NAMALWA (cell line): ENCODE results near the gene CYP2A6.
A peak's percentile ranks its signal among the peaks of the same experiment; 100 is the strongest.

ENCODE experiments used
- DNase-seq: peaks from one replicate; pipeline ENCODE4 v3.0.0-alpha.2; 2015; ENCODE audit warnings: low spot score

Gene CYP2A6

GRCh38 chr19:40802300-40803169, 47.7 kb downstream of the CYP2A6 start:
- no peak for DNase-seq

- no peak for DNase-seq
These were observed 48.6 kb downstream of the CYP2A6 start for GRCh38 chr19:40801426-40802299.

- DNase-seq: no peak
These were observed 49.3 kb downstream of the CYP2A6 start for GRCh38 chr19:40800997-40801377.

- DNase-seq: no peak
These were observed 49.8 kb downstream of the CYP2A6 start for GRCh38 chr19:40800339-40800996.

- peak; percentile 41 for DNase-seq
These were observed 50.5 kb downstream of the CYP2A6 start for GRCh38 chr19:40799558-40800338.

- peak; percentile 100 for DNase-seq
These were observed 51.3 kb downstream of the CYP2A6 start, which contains the start of gene EGLN2 for GRCh38 chr19:40798683-40799557. Gene EGLN2, plus strand, starts transcription at chr19:40799191. Its CDS starts 1,382 bp downstream, at chr19:40800573.

GRCh38 chr19:40797963-40798682, 52.1 kb downstream of the CYP2A6 start:
- DNase-seq: peak; percentile 87

- DNase-seq: no peak
These were observed 52.9 kb downstream of the CYP2A6 start for GRCh38 chr19:40797166-40797962.
